Pancreas (tissue), 10 donors: ENCODE data around the gene ENHO. TPM values are rescaled to one million over a fixed set of nuclear protein-coding genes. Genes with fewer than 3 reads are reported as not detected.
A peak's percentile ranks its signal among the peaks of the same experiment; 100 is the strongest.

Experiments
- ATAC-seq, 4 donors: fragments of 200-7000 bp; cut with Tn5 transposase; one replicate each; pipeline versions ENCODE4 v1.8.0 to v1.9.1; 2020; ENCODE audit warnings: mild to moderate bottlenecking in 4 of 4, moderate library complexity in 4 of 4
- DNase-seq, 6 donors: peaks; one replicate each; pipeline ENCODE4 v3.0.0-alpha.2; 2020
- FAIRE-seq: peaks from 2 replicates; lab custom pipeline; 2012; peaks lifted over from hg19 to GRCh38; lab: Jason Lieb, UNC
- H3K27ac ChIP-seq, 4 donors: fragments of 200-600 bp; sonication (generic); 1 replicate in 3 of 4; 2 replicates in 1 of 4; pipeline versions ENCODE4 v1.5.0 to v1.8.0; 2020
- H3K27me3 ChIP-seq, 4 donors: fragments of 200-600 bp; one replicate each; pipeline ENCODE4 v1.8.0; 2021
- H3K36me3 ChIP-seq, 3 donors: fragments of 200-600 bp; sonication (generic) in 1 of 3; one replicate each; pipeline versions ENCODE4 v1.5.0 to v1.8.0; 2020 to 2021
- H3K4me1 ChIP-seq, 3 donors: fragments of 200-600 bp; one replicate each; pipeline ENCODE4 v1.8.0; 2021
- H3K4me3 ChIP-seq, 4 donors: fragments of 200-600 bp; sonication (generic) in 2 of 4; one replicate each; pipeline versions ENCODE4 v1.5.0 to v1.8.0; 2020 to 2021
- H3K9me3 ChIP-seq, 4 donors: fragments of 200-600 bp; one replicate each; pipeline ENCODE4 v1.8.0; 2021
- WGBS, 2 donors: extraction: QIAGEN DNeasy Blood & Tissue Kit; methylation state at CpG; one replicate each; pipeline ENCODE4 v1.1.7; 2013; 5-methylcytosine and 5-hydroxymethylcytosine counted together
- intact Hi-C, 3 donors: fragments of 100-400 bp; cut with DNase I; formaldehyde crosslinking; loops; one replicate each; pipeline versions ENCODE4 v1.11.1 to v1.14.2; 2022
- polyA plus RNA-seq, 2 donors: library from polyadenylated mRNA; stranded (reverse); fragments of 200-250 nt; gene quantifications; one replicate each; pipeline ENCODE4 v1.2.3, GENCODE V29; 2013
- total RNA-seq, 6 donors: library from RNA; stranded (reverse); fragmentation: NEBNext Ultra II Directional in 4 of 6; extraction: Animal tissue kit (Norgen Biotek cat#: 25700) in 4 of 6; gene quantifications; one replicate each; pipeline versions ENCODE4 v1.2.1 to v1.2.4, GENCODE V29; 2021 to 2023
- TF ChIP-seq, protein P1 (sequence below), 4 donors: fragments of 200-600 bp; sonication (generic) in 3 of 4; IDR thresholded peaks; one replicate each; pipeline versions ENCODE4 v1.5.0 to v1.8.0; 2021; ENCODE audit warnings: antibody characterized with exemption in 4 of 4
- donor health status: healthy with polysubstance abuse.
- donor health status: DM: no; HTN: no; CAD: no; lungs with moderate emphysema.
- donor health status: DM: no; HTN: no; CAD: no.
- donor health status: control.
- donor health status: control.
- donor health status: Bipolar disorder and iron deficiency.
- donor health status: DM: yes; HTN: yes; CAD: no.
- donor health status: DM: no; HTN: no; CAD: no.
- donor health status: DM: no; HTN: no; CAD: no.
- donor health status: DM: yes; HTN: yes; CAD: no.

Gene ENHO
- total and polyA plus RNA-seq, 8 donors: 0.24 to 4.3 (median 0.67) TPM

DNA sequence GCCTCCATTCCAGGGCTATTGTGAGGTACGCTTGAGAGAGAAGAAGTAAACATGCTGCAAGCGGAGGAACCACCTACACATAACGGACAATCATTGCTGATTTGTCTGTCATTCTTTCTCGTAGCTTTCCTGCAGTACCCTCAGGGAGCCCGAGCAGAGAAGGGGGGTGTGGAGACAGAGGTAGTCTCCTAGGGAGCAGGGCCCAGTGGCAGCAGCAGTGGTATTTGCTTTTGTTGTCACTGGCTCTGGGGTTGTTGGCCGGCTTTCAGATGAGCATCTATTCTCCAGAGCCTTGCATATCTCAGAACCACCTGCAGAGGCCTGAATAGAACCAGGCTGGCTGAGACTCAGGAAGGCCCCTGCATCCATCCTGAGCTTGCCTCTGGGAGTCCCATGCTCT is 19.9 kb downstream of the ENHO start:
- Histone ChIP-seq H3K27me3 (no peaks in the 10 kb centered on the region), H3K4me3 (no peak overlapping the region), H3K4me1 (no peaks in the 10 kb centered on the region), H3K36me3 (no peaks in the 10 kb centered on the region), H3K27ac (peak overlapping the region in 2 of 4 donors; percentile 39 to 49), H3K9me3 (no peaks in the 10 kb centered on the region)
- TF ChIP-seq, protein P1, sequence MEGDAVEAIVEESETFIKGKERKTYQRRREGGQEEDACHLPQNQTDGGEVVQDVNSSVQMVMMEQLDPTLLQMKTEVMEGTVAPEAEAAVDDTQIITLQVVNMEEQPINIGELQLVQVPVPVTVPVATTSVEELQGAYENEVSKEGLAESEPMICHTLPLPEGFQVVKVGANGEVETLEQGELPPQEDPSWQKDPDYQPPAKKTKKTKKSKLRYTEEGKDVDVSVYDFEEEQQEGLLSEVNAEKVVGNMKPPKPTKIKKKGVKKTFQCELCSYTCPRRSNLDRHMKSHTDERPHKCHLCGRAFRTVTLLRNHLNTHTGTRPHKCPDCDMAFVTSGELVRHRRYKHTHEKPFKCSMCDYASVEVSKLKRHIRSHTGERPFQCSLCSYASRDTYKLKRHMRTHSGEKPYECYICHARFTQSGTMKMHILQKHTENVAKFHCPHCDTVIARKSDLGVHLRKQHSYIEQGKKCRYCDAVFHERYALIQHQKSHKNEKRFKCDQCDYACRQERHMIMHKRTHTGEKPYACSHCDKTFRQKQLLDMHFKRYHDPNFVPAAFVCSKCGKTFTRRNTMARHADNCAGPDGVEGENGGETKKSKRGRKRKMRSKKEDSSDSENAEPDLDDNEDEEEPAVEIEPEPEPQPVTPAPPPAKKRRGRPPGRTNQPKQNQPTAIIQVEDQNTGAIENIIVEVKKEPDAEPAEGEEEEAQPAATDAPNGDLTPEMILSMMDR (IDR thresholded peaks at IDR 0.05): no peak
- FAIRE-seq (no peak), DNase-seq (no peak), ATAC-seq (peak in 3 of 4 donors; percentile 26 to 42 (median 37))
- 51 to 53% methylated on average over 6 of the region's 6 CpGs for WGBS, 2 donors
- intact Hi-C loops: loop anchor here in 1 of 3 donors (10.0 kb wide), 1 partner anchor 68 kb away; no protein-coding TSS in a partner anchor

DNA sequence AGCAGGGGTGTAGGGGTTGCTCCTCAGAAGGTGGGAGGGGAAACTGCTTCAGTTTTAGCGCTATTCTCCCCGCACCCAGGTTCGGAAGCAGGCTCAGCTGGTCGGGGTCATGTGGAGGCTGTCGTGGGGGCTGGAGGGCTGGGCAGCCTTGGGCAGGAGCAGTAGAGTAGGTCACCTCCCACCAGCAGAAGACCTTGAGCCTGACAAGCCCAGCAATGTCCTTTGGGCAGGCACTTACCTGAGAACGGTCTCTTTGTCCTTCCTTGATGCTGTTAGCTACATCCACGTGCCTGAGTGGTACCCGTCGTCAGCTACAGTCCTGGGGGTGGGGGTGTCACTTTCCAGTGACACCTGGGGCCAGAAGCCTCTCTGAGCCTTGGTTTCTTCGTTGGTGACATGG is 20.3 kb downstream of the ENHO start:
- H3K36me3 ChIP-seq: no peaks in the 10 kb centered on the region
- H3K4me1 ChIP-seq: no peaks in the 10 kb centered on the region
- TF ChIP-seq, protein P1 (IDR thresholded peaks at IDR 0.05): no peak
- 44 to 45% methylated on average over 10 of the region's 10 CpGs for WGBS, 2 donors
- peak overlapping the region in 3 of 4 donors; percentile 33 to 49 (median 39) for H3K27ac ChIP-seq
- DNase-seq (no peak), FAIRE-seq (no peak), ATAC-seq (peak; percentile 25 to 61 (median 43))
- H3K4me3 ChIP-seq: no peak overlapping the region
- intact Hi-C loops: loop anchor here in 1 of 3 donors (10.0 kb wide), 1 partner anchor 68 kb away; no protein-coding TSS in a partner anchor
- H3K27me3 ChIP-seq: no peaks in the 10 kb centered on the region
- no peaks in the 10 kb centered on the region for H3K9me3 ChIP-seq

DNA sequence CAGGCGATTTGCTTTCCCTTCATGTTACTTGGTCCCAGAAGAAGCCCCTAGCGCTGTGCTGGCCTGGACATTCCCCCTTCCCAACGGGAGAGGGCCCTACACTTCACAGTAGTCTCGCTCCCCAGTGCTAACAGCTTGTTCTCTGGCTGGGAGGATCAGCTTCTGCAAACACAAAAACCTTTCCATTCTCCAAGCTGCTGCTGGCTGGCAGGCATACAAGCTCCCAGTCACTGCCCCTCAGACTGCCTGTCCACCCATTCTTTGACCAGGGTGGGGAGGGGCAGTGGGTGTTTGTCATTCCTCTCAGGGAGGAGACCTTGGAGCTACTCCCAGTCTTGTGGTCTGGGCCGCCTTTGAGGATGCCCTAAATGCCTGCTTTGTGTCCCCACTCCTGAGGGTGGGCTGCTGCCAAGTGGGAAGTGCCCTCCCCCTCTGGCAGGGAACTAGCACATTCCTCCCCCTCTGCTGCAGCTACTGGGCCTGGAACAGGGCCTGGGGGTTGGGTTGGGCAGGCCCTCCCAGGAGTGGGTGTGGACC is 20.8 kb downstream of the ENHO start:
- peak in 4 of 6 donors; percentile 38 to 69 (median 63) for DNase-seq
- FAIRE-seq: no peak
- no peaks in the 10 kb centered on the region for H3K9me3 ChIP-seq
- H3K36me3 ChIP-seq: no peaks in the 10 kb centered on the region
- intact Hi-C loops: loop anchor here in 1 of 3 donors (10.0 kb wide), 1 partner anchor 67 kb away; no protein-coding TSS in a partner anchor
- H3K4me1 ChIP-seq: no peaks in the 10 kb centered on the region
- peak overlapping the region in 2 of 4 donors; percentile 39 to 49 for H3K27ac ChIP-seq
- ATAC-seq: peak; percentile 56 to 79 (median 76)
- TF ChIP-seq, protein P1 (IDR thresholded peaks at IDR 0.05): no peak
- WGBS, 2 donors: 32 to 35% methylated on average over 4 to 5 of the region's 5 CpGs
- H3K27me3 ChIP-seq: no peaks in the 10 kb centered on the region
- H3K4me3 ChIP-seq: no peak overlapping the region

DNA sequence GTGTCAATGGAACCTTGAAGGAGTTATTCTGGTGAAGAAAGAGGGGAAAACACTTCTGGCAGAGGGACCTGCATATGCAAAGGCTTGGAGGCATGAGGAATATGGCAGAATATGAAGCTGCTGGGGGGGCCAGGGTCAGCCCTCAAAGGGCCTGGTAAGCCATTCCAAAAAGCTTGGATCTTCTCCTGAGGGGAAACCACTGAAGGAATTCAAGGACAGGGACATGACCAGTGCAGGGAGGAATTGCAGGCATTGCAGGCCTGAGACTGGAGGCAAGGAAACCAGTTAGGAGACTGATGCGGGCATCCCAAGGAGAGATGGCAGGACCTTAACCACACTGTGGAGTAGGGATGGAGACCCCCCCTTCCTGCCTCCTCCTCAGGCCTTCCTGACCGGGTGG is 21.4 kb downstream of the ENHO start:
- no peak for FAIRE-seq
- intact Hi-C loops: loop anchor here in 1 of 3 donors (10.0 kb wide), 1 partner anchor 67 kb away; no protein-coding TSS in a partner anchor
- no peak for ATAC-seq
- Histone ChIP-seq H3K4me3 (no peak overlapping the region), H3K36me3 (no peaks in the 10 kb centered on the region), H3K27me3 (no peaks in the 10 kb centered on the region), H3K9me3 (no peaks in the 10 kb centered on the region), H3K4me1 (no peaks in the 10 kb centered on the region), H3K27ac (peak overlapping the region in 1 of 4 donors; percentile 10)
- no peak for DNase-seq
- WGBS, 2 donors: 63 to 64% methylated on average over 2 of the region's 2 CpGs
- TF ChIP-seq, protein P1 (IDR thresholded peaks at IDR 0.05): no peak
